Measurements from ENCODE around the gene FBXO48.

FBXO48 gene

GRCh38 chr2:68487773-68488355 lies 20.8 kb upstream of the FBXO48 start:
- Mint-ChIP-seq H3K27ac (no peak overlapping the region), H3K27me3 (no peaks in the 10 kb centered on the region), H3K36me3 (ENCODE audit: low read depth) (no peaks in the 10 kb centered on the region), H3K4me1 (ENCODE audit: low read depth) (peaks cover 10% of the 10 kb centered on the region), H3K9me3 (no peaks in the 10 kb centered on the region), H3K4me3 (no peak overlapping the region)
- intact Hi-C loops (cut with micrococcal nuclease), result loop anchor here (5.0 kb wide), 1 partner anchor 439 kb away; no protein-coding TSS in a partner anchor

GRCh38 chr2:68483011-68483410 lies 15.9 kb upstream of the FBXO48 start:
- intact Hi-C loops (cut with micrococcal nuclease), result no loop called here
- no peaks in the 10 kb centered on the region for H3K27me3 Mint-ChIP-seq
- H3K36me3 Mint-ChIP-seq (ENCODE audit: low read depth), result no peaks in the 10 kb centered on the region

GRCh38 chr2:68482296-68482820 lies 15.3 kb upstream of the FBXO48 start:
- Mint-ChIP-seq H3K27me3 (no peaks in the 10 kb centered on the region), H3K4me1 (ENCODE audit: low read depth) (peaks cover 8% of the 10 kb centered on the region), H3K36me3 (ENCODE audit: low read depth) (peaks cover 3% of the 10 kb centered on the region), H3K4me3 (no peak overlapping the region), H3K27ac (no peak overlapping the region), H3K9me3 (no peaks in the 10 kb centered on the region)
- intact Hi-C loops (cut with micrococcal nuclease), result no loop called here

More at GRCh38 chr2:68483011-68483410, 15.9 kb upstream of the FBXO48 start:
- Mint-ChIP-seq H3K4me3 (no peak overlapping the region), H3K9me3 (no peaks in the 10 kb centered on the region), H3K27ac (no peak overlapping the region), H3K4me1 (ENCODE audit: low read depth) (peaks cover 8% of the 10 kb centered on the region)

GRCh38 chr2:68478688-68479087 lies 11.6 kb upstream of the FBXO48 start:
- Mint-ChIP-seq H3K27ac (no peak overlapping the region), H3K4me1 (ENCODE audit: low read depth) (peaks cover 8% of the 10 kb centered on the region), H3K9me3 (no peaks in the 10 kb centered on the region), H3K27me3 (no peaks in the 10 kb centered on the region), H3K36me3 (ENCODE audit: low read depth) (peaks cover 6% of the 10 kb centered on the region), H3K4me3 (no peak overlapping the region)
- intact Hi-C loops (cut with micrococcal nuclease), result no loop called here

GRCh38 chr2:68476454-68476853 lies 9.4 kb upstream of the FBXO48 start:
- Mint-ChIP-seq H3K27me3 (no peaks in the 10 kb centered on the region), H3K4me1 (ENCODE audit: low read depth) (no peaks in the 10 kb centered on the region), H3K4me3 (no peak overlapping the region), H3K27ac (no peak overlapping the region), H3K9me3 (no peaks in the 10 kb centered on the region), H3K36me3 (ENCODE audit: low read depth) (peaks cover 6% of the 10 kb centered on the region)
- intact Hi-C loops (cut with micrococcal nuclease), result no loop called here

- Mint-ChIP-seq H3K4me1 (ENCODE audit: low read depth) (no peaks in the 10 kb centered on the region), H3K4me3 (no peak overlapping the region), H3K9me3 (no peaks in the 10 kb centered on the region), H3K27ac (no peak overlapping the region), H3K36me3 (ENCODE audit: low read depth) (peaks cover 6% of the 10 kb centered on the region), H3K27me3 (no peaks in the 10 kb centered on the region)
- intact Hi-C loops (cut with micrococcal nuclease), result no loop called here
These were observed 8.5 kb upstream of the FBXO48 start for GRCh38 chr2:68475576-68475975.

- H3K36me3 Mint-ChIP-seq (ENCODE audit: low read depth), result peaks cover 6% of the 10 kb centered on the region
- no peaks in the 10 kb centered on the region for H3K27me3 Mint-ChIP-seq
- no peak overlapping the region for H3K27ac Mint-ChIP-seq
- H3K4me3 Mint-ChIP-seq, result no peak overlapping the region
- H3K9me3 Mint-ChIP-seq, result no peaks in the 10 kb centered on the region
- intact Hi-C loops (cut with micrococcal nuclease), result no loop called here
- H3K4me1 Mint-ChIP-seq (ENCODE audit: low read depth), result peaks cover 1% of the 10 kb centered on the region
These were observed 8.0 kb upstream of the FBXO48 start for GRCh38 chr2:68475110-68475509.

GRCh38 chr2:68472796-68473414 lies 5.8 kb upstream of the FBXO48 start:
- Mint-ChIP-seq H3K4me1 (ENCODE audit: low read depth) (peaks cover 18% of the 10 kb centered on the region), H3K9me3 (no peaks in the 10 kb centered on the region), H3K4me3 (no peak overlapping the region), H3K27ac (no peak overlapping the region), H3K36me3 (ENCODE audit: low read depth) (peaks cover 6% of the 10 kb centered on the region), H3K27me3 (no peaks in the 10 kb centered on the region)
- intact Hi-C loops (cut with micrococcal nuclease), result no loop called here

GRCh38 chr2:68471385-68471784 lies 4.3 kb upstream of the FBXO48 start:
- H3K27ac Mint-ChIP-seq, result peak overlapping the region; percentile 3
- intact Hi-C loops (cut with micrococcal nuclease), result no loop called here
- peaks cover 23% of the 10 kb centered on the region for H3K4me1 Mint-ChIP-seq (ENCODE audit: low read depth)

GRCh38 chr2:68469935-68470334 lies 2.8 kb upstream of the FBXO48 start:
- intact Hi-C loops (cut with micrococcal nuclease), result loop anchor here (5.0 to 10.0 kb wide), 2 partner anchors 222 to 275 kb away; no protein-coding TSS in a partner anchor
- H3K9me3 Mint-ChIP-seq, result no peaks in the 10 kb centered on the region
- H3K4me1 Mint-ChIP-seq (ENCODE audit: low read depth), result peaks cover 29% of the 10 kb centered on the region

More at GRCh38 chr2:68471385-68471784, 4.3 kb upstream of the FBXO48 start:
- peaks cover 13% of the 10 kb centered on the region for H3K36me3 Mint-ChIP-seq (ENCODE audit: low read depth)
- H3K27me3 Mint-ChIP-seq, result no peaks in the 10 kb centered on the region
- H3K4me3 Mint-ChIP-seq, result no peak overlapping the region
- no peaks in the 10 kb centered on the region for H3K9me3 Mint-ChIP-seq

GRCh38 chr2:68468801-68469200 lies 1.7 kb upstream of the FBXO48 start:
- H3K36me3 Mint-ChIP-seq (ENCODE audit: low read depth), result peaks cover 13% of the 10 kb centered on the region
- no peaks in the 10 kb centered on the region for H3K9me3 Mint-ChIP-seq
- H3K4me3 Mint-ChIP-seq, result no peak overlapping the region
- peaks cover 29% of the 10 kb centered on the region for H3K4me1 Mint-ChIP-seq (ENCODE audit: low read depth)
- intact Hi-C loops (cut with micrococcal nuclease), result loop anchor here (5.0 to 10.0 kb wide), 2 partner anchors 224 to 276 kb away; no protein-coding TSS in a partner anchor
- H3K27ac Mint-ChIP-seq, result no peak overlapping the region
- H3K27me3 Mint-ChIP-seq, result no peaks in the 10 kb centered on the region

More at GRCh38 chr2:68469935-68470334, 2.8 kb upstream of the FBXO48 start:
- Mint-ChIP-seq H3K4me3 (no peak overlapping the region), H3K36me3 (ENCODE audit: low read depth) (peaks cover 13% of the 10 kb centered on the region), H3K27me3 (no peaks in the 10 kb centered on the region), H3K27ac (no peak overlapping the region)

GRCh38 chr2:68466778-68467076 lies 367 bp downstream of the FBXO48 start:
- H3K36me3 Mint-ChIP-seq (ENCODE audit: low read depth), result peaks cover 13% of the 10 kb centered on the region
- H3K4me1 Mint-ChIP-seq (ENCODE audit: low read depth), result peaks cover 29% of the 10 kb centered on the region
- H3K27me3 Mint-ChIP-seq, result no peaks in the 10 kb centered on the region
- H3K9me3 Mint-ChIP-seq, result no peaks in the 10 kb centered on the region
- H3K27ac Mint-ChIP-seq, result peak overlapping the region; percentile 94
- intact Hi-C loops (cut with micrococcal nuclease), result loop anchor here (5.0 to 10.0 kb wide), 2 partner anchors 226 to 278 kb away; no protein-coding TSS in a partner anchor
- H3K4me3 Mint-ChIP-seq, result peak overlapping the region; percentile 96

GRCh38 chr2:68466361-68466777 lies 725 bp downstream of the FBXO48 start:
- no peaks in the 10 kb centered on the region for H3K27me3 Mint-ChIP-seq
- H3K36me3 Mint-ChIP-seq (ENCODE audit: low read depth), result peaks cover 13% of the 10 kb centered on the region
- intact Hi-C loops (cut with micrococcal nuclease), result loop anchor here (5.0 to 10.0 kb wide), 2 partner anchors 226 to 278 kb away; no protein-coding TSS in a partner anchor
- peak overlapping the region; percentile 94 for H3K27ac Mint-ChIP-seq
- peak overlapping the region; percentile 96 for H3K4me3 Mint-ChIP-seq
- H3K4me1 Mint-ChIP-seq (ENCODE audit: low read depth), result peaks cover 29% of the 10 kb centered on the region
- no peaks in the 10 kb centered on the region for H3K9me3 Mint-ChIP-seq

- H3K4me1 Mint-ChIP-seq (ENCODE audit: low read depth), result peaks cover 29% of the 10 kb centered on the region
- peaks cover 13% of the 10 kb centered on the region for H3K36me3 Mint-ChIP-seq (ENCODE audit: low read depth)
- no peaks in the 10 kb centered on the region for H3K9me3 Mint-ChIP-seq
- intact Hi-C loops (cut with micrococcal nuclease), result loop anchor here (5.0 to 10.0 kb wide), 2 partner anchors 227 to 280 kb away; no protein-coding TSS in a partner anchor
- no peak overlapping the region for H3K4me3 Mint-ChIP-seq
- H3K27ac Mint-ChIP-seq, result no peak overlapping the region
- no peaks in the 10 kb centered on the region for H3K27me3 Mint-ChIP-seq
These were observed 1.8 kb downstream of the FBXO48 start for GRCh38 chr2:68465081-68465916.
